Measurements from ENCODE around the gene B4GALT3. TPM values are rescaled to one million over a fixed set of nuclear protein-coding genes. Genes with fewer than 3 reads are reported as not detected.
A peak's percentile ranks its signal among the peaks of the same experiment; 100 is the strongest.

The B4GALT3 gene
- polyA plus RNA-seq, 4 donors: 40.9 to 45.2 (median 42.3) TPM

DNA sequence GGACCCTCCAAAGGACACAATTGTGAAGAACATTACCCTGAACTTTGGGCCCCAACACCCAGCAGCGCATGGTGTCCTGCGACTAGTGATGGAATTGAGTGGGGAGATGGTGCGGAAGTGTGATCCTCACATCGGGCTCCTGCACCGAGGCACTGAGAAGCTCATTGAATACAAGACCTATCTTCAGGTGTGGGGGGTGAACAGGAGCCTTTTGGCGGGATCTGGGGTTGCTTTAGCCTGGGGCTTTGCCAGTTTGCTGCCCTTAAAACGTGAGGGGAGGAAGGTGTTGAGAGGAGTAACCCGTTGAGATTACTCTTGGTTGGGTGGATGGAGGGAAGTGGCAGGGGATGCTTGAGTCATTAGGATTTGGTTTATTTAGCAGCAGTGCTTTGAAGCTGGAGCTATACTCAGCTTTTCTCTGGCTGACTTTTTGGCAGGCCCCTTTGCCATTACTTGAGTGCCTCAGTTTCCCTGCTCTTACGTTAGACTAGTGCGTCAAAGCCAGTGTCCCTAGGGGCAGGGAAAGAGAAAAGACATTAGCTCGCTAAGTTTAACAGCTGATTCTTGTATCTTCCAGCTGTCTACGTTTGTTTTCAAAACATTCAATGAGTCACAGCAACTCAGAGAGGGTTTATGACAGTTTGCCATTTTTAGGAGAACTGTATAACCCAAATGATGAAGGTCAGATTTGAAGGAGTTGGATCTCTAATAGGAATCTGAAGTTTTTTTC is 29.3 kb upstream of the B4GALT3 start:
- DNase-seq (ENCODE audit: low read depth in 4 of 4, low spot score in 3 of 4): no peak

- peak; percentile 97 to 99 (median 98) for DNase-seq (ENCODE audit: low read depth in 4 of 4, low spot score in 3 of 4)
Measured at GRCh38 chr1:161201836-161202712, 24.8 kb upstream of the B4GALT3 start, which contains the start of gene NDUFS2. NDUFS2 (plus strand) TSS chr1:161202367; CDS start chr1:161202386, 19 bp downstream.

GRCh38 chr1:161200992-161201835 is 23.9 kb upstream of the B4GALT3 start:
- no peak for DNase-seq (ENCODE audit: low read depth in 4 of 4, low spot score in 3 of 4)

- DNase-seq (ENCODE audit: low read depth in 4 of 4, low spot score in 3 of 4): no peak
Measured at GRCh38 chr1:161200421-161200991, 23.2 kb upstream of the B4GALT3 start.

- no peak for DNase-seq (ENCODE audit: low read depth in 4 of 4, low spot score in 3 of 4)
Measured at GRCh38 chr1:161199506-161200139, 22.3 kb upstream of the B4GALT3 start.

DNA sequence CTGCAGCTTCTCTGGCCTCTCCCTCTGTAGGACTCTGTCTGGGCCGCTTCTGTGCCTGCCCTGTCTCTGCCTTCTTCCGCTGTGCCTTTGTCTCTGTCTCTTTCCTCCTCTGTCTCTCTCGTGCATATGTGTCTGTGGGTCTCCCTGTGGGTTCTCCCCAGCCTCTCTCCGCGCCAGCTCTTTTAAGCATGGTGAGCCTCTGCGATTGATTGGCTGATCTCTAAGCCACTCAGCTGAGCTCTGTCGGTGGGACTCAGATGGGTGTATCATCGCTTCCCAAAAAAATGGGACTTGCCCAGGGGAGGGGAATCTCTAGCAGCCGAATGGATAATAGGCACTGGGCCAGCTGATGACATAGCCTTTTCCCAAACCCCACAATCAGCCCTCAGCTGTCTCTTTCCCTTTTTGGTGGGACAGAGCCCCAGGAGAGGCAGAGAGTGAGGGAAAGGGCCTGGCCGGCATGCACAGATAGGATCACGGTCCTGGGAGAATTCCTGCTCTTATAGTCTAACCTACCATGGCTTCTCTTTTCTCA is 21.7 kb upstream of the B4GALT3 start, which contains the start of gene ADAMTS4:
ADAMTS4 (minus strand) TSS at position 158 of the 535 bp plus-strand sequence. CDS start 427 bp downstream, outside the sequence.
- DNase-seq (ENCODE audit: low read depth in 4 of 4, low spot score in 3 of 4): no peak

DNA sequence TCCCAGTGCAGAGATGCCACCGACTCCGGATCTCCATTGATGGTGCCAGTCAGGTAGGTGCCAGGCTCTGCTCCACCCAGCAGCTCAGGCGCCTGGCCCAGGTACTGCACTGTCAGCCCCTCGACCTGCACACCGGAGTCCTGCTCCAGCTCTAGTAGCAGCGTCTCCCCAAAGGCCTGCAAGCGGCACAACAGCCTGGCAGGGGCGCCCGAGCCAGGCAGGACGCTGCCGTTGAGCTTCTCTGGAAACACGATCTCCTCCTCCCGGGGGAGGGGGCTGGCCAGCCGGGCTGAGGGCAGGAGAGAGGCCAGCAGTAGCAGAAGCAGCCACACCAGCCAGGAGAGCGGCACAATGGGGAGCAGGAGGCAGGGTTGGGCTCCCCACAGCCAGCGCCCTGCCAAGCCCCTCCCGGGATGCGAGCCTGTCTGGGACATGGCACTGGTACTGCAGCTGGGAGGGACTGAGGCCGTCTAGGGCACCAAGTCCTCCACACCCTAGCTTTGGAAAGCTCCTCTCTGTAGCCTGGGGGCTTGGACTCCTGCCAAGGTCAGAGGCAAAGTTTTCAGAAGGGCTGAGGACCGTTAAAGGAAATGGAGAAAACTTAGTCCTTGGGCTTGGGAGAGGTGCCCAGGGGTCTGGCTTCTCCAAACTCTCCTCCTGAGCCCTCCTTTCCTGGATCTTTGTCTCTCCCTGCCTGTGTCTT is 21.0 kb upstream of the B4GALT3 start:
- DNase-seq (ENCODE audit: low read depth in 4 of 4, low spot score in 3 of 4): no peak

DNA sequence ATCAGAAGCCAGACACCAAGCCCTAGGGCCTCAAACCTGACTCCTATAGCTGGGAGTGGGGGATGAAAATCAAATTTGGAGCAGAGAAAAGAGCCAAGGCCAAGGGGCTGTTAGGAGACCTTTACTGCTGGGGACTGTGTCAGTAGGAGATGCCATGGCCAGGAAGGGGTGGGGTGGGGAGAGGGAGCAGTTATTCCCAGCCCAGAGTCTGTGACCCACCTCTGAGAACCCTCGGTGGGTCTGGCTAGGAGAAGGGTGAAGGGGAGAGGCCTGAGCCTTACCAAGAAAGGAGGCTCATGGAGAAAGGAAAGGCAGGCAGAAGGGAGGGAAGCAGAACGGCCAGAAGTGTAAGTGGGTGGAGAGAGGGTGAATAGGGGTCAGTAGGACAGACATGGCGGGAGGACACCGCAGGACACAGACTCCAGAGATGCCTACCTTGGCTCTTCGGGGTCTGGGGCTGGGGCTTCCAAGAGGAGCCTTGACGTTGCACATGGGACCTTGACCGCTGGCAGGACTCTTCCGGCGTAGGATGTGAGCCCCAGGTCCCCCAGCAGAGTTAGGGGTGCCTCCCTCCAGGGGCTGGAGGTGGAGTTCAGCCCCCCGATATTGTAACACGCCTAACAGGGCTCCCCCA is 20.4 kb upstream of the B4GALT3 start:
- DNase-seq (ENCODE audit: low read depth in 4 of 4, low spot score in 3 of 4): no peak

DNA sequence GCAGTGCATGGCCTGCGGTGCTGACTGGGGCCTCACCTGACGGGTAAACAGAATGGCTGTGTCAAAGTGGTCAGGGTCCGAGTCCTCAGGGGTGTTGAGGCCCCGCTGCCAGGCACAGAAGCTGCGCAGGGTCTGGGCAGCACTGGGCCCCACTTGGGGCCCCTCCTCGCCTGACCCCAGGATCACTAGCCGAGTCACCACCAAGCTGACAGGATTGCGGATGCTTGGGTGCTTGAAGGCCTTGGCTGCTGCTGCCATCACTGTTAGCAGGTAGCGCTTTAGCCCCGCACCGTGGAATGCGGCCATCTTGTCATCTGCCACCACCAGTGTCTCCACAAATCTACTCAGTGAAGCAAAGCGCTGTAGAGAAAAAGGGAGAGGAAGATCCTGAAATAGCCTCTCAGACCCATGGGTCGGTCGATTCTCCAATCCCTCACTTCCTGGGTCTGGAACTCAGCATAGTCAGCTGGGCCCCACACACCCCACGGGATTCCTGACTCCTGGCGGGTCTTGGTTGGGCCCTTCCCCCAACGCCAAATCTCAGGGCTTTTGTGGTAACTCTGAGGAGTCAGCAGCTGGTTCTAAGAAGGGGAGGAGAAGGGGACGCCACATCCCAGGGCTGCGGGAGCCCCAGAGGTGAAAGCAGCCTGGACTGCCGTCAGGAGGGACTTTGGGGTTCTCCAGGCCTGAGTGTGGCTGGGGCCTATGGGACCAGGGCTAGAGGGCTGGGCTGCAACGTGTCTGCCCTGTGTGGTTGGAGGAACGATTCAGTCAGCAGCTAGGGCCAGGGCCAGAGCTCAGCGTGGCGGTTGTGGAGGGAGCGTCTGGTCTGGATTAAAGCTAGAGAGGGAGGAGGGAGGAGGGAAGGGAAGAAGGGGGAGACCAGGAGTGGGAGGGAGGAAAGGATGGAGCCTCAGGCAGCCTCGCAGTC is 19.5 kb upstream of the B4GALT3 start:
- no peak for DNase-seq (ENCODE audit: low read depth in 4 of 4, low spot score in 3 of 4)

GRCh38 chr1:161196111-161196510 is 18.8 kb upstream of the B4GALT3 start:
- no peak for DNase-seq (ENCODE audit: low read depth in 4 of 4, low spot score in 3 of 4)

DNA sequence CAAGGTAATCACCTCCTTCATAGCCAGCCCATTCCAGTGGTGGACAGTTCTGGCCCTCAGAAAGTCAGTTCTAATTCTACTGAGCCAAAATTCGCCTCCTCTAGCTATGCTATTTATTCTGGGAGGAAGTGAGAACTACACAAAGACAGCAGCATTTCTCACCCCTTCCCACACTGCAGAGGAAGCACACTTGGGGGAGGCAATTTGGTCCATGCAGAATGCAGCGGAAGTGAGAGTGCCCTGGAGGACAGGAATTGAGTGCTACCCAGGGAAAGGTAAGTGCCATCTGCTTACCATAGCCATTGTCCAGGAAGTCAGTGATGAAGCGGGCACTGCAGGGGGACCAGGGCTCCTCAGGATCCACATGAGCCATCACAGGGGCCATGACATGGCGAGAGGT is 17.9 kb upstream of the B4GALT3 start:
- DNase-seq (ENCODE audit: low read depth in 4 of 4, low spot score in 3 of 4): no peak

DNA sequence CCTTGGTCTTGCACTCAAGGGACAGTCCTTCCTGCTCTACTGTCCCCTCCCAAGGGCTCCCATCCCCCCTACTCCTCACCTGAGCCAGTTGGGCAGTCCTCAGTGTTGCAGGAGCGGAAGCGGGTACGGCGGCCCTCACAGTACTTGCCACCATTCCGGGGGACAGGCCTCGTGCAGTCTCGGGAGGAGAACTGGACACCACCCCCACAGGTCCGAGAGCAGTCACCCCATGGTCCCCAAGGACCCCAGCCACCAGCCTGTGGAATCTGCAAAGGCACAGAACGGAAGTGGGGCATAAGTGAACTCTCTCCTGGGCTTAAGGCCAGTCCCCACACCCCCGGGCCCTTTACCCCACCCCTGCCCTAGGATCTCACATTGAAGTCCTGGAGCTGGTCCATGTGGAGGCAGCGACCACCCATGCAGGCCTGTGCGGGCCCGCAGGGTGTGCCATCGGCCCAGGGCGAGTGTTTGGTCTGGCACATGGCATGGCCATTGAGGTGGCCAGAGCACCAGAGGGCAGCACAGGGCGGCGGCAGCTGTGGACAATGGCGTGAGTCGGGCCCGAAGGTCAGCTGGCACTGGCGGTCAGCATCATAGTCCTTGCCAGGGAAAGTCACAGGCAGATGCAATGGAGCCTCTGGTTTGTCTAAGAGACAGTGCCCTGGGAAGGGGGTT is 16.4 kb upstream of the B4GALT3 start:
- DNase-seq (ENCODE audit: low read depth in 4 of 4, low spot score in 3 of 4): no peak

DNA sequence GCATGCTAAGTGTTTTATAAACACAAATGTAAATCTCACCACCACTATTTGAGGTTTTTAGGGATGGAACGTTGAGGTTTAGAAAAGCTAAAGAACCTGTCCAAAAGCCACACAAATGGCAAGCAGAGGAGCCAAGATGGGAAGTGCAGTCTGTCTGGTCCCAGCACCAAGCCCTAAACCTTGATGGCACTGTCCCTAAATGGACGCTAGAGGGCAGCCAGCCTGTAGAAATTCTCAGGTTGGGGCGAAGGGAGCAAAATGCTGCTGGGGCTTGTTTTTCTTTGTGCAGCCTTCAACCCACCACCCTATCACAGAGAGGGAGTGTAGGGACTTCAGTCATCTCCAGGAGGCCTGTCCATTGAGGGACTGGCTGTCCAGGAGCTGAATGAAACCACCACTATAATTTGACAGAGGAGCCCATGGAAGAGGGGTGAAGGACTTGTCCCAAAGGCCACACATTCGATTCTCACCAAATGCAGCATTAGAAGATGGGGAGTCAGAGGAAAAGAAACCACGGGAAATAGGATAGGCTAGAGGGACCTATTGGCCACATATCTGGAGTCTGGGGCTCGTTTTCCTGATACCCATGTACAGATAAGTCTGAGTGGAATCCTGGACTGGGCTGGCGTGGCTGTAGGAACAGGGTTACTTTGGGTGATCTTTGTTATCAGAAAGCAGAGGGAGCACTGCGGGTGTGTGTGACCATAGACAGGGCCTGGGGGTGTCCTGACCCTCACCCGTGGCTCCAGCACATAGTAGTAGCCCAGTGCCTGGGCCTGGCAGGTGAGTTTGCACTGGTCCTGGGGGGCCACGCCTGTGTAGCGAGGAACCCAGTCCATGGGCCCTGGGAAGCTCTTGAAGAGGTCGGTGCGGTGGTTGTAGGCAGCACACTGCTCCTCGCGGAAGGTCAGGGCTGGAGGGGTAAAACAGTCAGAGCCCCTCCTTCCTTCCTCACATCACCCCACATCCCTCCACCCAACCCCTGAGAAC is 15.5 kb upstream of the B4GALT3 start:
- no peak for DNase-seq (ENCODE audit: low read depth in 4 of 4, low spot score in 3 of 4)

DNA sequence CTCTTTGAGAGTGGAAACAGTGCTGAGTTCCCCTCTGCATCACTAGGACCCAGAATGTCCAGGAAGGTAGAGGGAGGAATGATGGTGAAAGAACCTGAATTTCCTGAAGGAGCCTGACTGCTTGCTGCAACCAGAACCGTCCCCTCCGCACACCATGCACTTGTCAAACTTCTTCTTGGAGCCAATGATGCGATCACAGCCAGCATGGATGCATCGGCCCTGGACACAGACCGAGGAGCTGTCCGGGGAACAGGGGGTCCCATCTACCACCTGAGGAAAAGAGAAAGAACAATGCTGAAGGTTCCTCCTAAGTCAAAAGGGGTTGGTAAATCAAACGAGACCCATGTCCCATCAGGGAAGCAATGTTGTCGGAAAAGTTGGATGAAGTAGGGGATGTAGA is 14.7 kb upstream of the B4GALT3 start:
- no peak for DNase-seq (ENCODE audit: low read depth in 4 of 4, low spot score in 3 of 4)

- DNase-seq (ENCODE audit: low read depth in 4 of 4, low spot score in 3 of 4): no peak
Measured at GRCh38 chr1:161190962-161191521, 13.7 kb upstream of the B4GALT3 start.
